HG03159 (cell line): ENCODE results near the gene RPS6KA6.
"Not testable (repeated sequence)": the region's sequence is repeated elsewhere in the genome, so short reads cannot be mapped to it uniquely, and the experiment has no call there.

Experiments
- ATAC-seq: cut with Tn5 transposase; IDR thresholded peaks from one replicate; pipeline ENCODE4 v1.9.1; 2021; ENCODE audit warnings: mild to moderate bottlenecking, moderate library complexity; ENCODE audit not compliant: unreplicated experiment

RPS6KA6 gene

GRCh38 chrX:84165711-84166110, 22.3 kb downstream of the RPS6KA6 start:
- ATAC-seq = no peak

- no peak for ATAC-seq
Observed at GRCh38 chrX:84162401-84162800, 25.6 kb downstream of the RPS6KA6 start.

- no peak for ATAC-seq
Observed at GRCh38 chrX:84161641-84162040, 26.4 kb downstream of the RPS6KA6 start.

- no peak for ATAC-seq
Observed at GRCh38 chrX:84160736-84161135, 27.3 kb downstream of the RPS6KA6 start.

- ATAC-seq = no peak
Observed at GRCh38 chrX:84156821-84157220, 31.2 kb downstream of the RPS6KA6 start.

GRCh38 chrX:84155938-84156337, 32.1 kb downstream of the RPS6KA6 start:
- ATAC-seq = no peak

GRCh38 chrX:84153538-84153937, 34.5 kb downstream of the RPS6KA6 start:
- ATAC-seq = no peak

- ATAC-seq = no peak
Observed at GRCh38 chrX:84144991-84145390, 43.0 kb downstream of the RPS6KA6 start.

GRCh38 chrX:84144281-84144680, 43.7 kb downstream of the RPS6KA6 start:
- no peak for ATAC-seq

GRCh38 chrX:84133023-84133422, 55.0 kb downstream of the RPS6KA6 start:
- no peak for ATAC-seq

- no peak for ATAC-seq
Observed at GRCh38 chrX:84123585-84123984, 64.4 kb downstream of the RPS6KA6 start.

- no peak for ATAC-seq
Observed at GRCh38 chrX:84118769-84119168, 69.2 kb downstream of the RPS6KA6 start.

- ATAC-seq = no peak
Observed at GRCh38 chrX:84118315-84118714, 69.7 kb downstream of the RPS6KA6 start.

- no peak for ATAC-seq
Observed at GRCh38 chrX:84108584-84108983, 79.4 kb downstream of the RPS6KA6 start.

GRCh38 chrX:84099120-84099519, 88.9 kb downstream of the RPS6KA6 start:
- ATAC-seq = no peak

- not testable (repeated sequence) for ATAC-seq
Observed at GRCh38 chrX:84079479-84080197, 108.4 kb downstream of the RPS6KA6 start.

- ATAC-seq = no peak
Observed at GRCh38 chrX:84078991-84079390, 109.0 kb downstream of the RPS6KA6 start.

GRCh38 chrX:84064814-84065213, 123.2 kb downstream of the RPS6KA6 start:
- no peak for ATAC-seq

GRCh38 chrX:84064164-84064563, 123.8 kb downstream of the RPS6KA6 start:
- ATAC-seq = no peak

GRCh38 chrX:84047339-84047738, 140.7 kb downstream of the RPS6KA6 start:
- no peak for ATAC-seq

GRCh38 chrX:84046403-84046984, 141.5 kb downstream of the RPS6KA6 start:
- peak; percentile 96 for ATAC-seq

GRCh38 chrX:84044051-84044450, 143.9 kb downstream of the RPS6KA6 start:
- no peak for ATAC-seq
